Measurements from ENCODE around the gene FAM107B.

GRCh38 chr10:14740684-14741247 lies 33.9 kb downstream of the FAM107B start:
- TF ChIP-seq CTCF (IDR thresholded peaks at IDR 0.05): no peak
- no peak for TF ChIP-seq POLR2A (IDR thresholded peaks at IDR 0.05)

Data from adrenal gland (tissue), 5 donors.